Left renal cortex interstitium (tissue), 4 donors: Measurements from ENCODE around the gene CCDC106. TPM values are rescaled to one million over a fixed set of nuclear protein-coding genes. Genes with fewer than 3 reads are reported as not detected.

Experiments used
- DNase-seq, 4 donors: peaks; one replicate each; pipeline ENCODE4 v3.0.0-alpha.2; 2013; ENCODE audit warnings: low read depth in 4 of 4, low spot score in 2 of 4, missing footprints in 1 of 4
- polyA plus RNA-seq, 4 donors: library from polyadenylated mRNA; unstranded; fragments of 120-200 nt; gene quantifications; one replicate each; pipeline ENCODE4 v1.2.1, GENCODE V29; 2013; ENCODE audit not compliant: insufficient read length in 4 of 4

The CCDC106 gene
- polyA plus RNA-seq, 4 donors = 18.3 to 29.6 (median 25.8) TPM

DNA sequence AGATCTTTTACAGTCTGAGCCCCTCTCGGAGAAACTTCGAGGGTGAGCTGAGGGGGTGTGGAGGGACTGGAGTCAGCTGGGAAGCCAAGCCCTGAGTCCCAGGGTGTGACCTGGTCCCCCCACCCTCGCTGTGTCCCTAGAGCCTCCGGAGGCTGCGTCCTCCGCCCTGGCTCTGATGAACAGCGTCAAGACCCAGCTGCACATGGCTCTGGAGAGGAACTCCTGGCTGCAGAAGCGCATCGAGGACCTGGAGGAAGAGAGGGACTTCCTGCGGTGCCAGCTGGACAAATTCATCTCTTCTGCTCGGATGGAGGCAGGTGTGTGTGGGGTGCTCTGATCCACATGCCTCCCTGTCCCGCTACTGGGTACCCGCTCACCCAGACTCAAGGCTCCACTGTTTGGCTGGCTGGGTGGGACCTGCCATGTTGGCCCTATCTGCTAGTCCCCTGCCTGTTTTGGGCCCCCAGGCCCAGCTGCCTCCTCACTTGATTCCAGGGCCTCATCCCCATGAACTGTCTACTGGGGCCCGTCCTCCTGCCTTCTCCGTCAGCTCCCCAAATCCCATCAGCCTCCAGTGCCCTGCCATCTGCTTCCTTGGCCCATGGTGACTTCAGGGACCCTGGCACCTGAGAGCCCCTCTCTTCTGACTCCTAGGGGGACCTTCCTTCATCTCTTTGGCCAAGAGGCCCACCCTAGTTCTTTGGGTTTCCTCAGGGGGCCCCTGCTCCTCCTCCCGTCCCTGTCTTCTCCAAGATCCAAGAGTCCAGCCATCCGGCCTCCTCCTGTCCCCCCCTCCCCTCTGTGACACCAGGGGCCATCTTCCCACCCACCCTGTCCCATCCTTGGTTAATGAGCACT is 1.5 kb downstream of the CCDC106 start:
- DNase-seq = no peak

DNA sequence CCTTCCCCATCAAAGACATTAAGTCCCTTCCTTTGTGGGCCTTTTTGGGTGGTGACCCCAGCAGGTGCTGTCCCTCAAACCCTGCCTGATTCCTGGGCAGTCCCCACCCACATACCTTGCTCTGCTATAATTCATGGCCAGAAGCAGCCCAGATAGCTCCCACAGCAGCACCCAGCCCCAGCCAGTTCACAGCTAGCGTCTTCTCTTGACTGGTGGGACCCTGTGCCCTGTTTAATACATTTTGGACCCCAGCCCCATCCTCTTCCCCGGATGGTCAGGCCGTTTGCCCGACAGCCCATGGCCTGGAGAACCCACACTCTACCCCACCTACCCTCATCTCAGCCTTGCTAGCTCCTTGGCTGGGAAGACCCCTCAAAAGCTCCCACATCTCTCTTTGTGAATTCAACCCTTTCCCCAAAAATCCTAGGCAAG is 2.1 kb downstream of the CCDC106 start:
- no peak for DNase-seq

DNA sequence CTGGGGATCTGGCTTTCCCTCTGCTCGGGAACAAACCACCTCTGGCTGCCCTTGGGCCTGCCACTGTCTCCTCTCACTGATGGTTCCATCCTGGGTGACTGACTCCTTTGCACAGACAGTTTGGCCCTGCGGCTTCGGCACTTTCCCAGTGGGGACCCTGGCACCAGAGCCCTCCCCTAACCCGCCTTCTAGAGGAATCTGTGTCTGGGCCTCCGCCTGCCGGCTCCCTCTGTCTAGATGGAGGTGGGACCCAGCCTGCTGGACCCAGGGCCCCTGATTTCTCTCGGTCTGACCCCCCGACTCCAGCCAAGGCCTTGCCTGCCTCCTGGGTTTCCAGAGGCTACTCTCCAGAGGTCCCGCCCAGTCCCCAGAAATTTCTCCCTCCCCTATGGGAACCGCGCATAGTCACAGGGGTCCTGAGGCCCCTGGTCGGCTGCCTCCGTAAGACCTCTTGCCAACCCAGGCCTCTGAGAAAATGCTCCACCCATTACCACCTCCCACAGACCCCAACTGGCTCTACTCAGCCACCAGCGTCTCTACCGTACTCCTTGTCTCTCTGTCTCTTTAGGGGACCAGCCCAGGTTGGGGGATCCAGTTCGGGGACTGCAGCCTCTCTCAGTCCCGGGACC is 2.7 kb downstream of the CCDC106 start:
- DNase-seq = no peak

GRCh38 chr19:55651236-55651635 is 3.2 kb downstream of the CCDC106 start:
- DNase-seq = no peak

GRCh38 chr19:55652311-55653128 is 4.5 kb downstream of the CCDC106 start:
- DNase-seq = no peak

DNA sequence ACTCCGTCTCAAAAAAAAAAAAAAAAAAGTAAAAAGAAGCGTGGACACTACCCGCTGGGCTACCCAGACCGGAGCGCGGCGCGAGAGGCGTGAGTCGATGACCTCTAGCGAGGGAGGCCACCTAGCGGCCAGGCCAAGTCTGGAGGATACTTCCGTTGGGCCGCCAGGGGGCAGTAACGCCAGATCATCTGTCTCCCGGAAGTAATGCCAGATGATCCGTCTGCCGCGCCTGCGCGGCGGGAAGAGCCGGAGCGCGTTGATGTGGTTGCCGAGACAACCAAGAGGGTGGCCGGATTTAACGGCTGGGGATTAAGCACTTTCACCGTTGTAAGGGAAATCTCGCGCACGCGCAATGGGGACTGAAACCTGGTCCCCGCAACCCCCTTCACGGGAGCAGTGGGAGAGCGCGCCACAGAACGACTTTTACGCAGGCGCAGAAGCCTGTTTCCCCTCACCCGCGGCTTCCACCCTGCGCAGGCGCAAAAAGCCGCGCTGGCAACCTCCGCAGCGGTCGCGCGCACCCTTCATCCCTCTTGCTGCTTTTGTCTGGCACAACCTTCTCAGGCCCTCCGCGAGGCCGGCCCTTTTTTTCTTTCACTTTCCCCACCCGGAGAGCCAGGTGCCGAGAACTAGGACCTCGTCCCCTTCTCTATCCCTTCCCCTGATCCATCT is 5.8 kb downstream of the CCDC106 start:
- peak; percentile 96 to 99 (median 98) for DNase-seq

GRCh38 chr19:55654323-55654867 is 6.4 kb downstream of the CCDC106 start:
- peak; percentile 98 to 100 (median 98) for DNase-seq

DNA sequence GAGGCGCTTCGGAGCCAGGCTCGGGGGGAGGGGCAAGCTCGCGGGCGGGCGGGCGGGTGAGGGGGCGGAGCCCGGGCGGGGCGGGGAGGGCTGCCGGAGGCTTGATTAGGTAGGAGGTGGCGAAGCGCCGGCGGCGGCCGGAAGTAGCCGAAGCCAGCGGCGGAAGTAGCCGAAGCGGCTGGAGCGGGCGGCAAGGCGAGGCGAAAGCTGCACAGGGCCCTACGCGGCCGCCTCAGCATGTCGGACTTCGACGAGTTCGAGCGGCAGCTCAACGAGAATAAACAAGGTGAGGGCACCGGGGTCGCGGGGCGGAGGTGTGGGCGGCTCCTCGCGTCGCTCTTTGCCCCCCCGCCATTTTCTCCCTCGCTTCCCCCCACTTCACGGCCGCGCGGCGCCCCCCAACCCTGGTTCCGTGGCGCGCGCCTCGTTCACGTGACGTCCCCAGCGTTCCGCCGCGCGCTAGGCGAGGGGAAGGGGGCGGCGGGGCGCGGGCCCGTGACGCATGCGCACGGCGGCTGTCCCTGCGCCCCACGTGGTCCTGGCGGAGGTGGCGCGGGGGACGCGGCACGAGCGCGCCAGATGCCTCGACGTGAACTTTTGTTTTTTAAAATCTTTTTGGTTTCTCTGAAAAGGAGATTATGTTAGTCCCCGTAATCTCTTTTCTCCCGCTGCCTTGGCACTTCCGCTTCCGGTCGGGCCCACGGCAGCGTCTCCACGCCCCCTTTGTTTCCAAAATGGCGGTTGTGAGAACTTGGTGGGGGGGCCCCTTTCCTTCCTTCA is 7.0 kb downstream of the CCDC106 start, which contains the start of gene U2AF2:
U2AF2 (plus strand) TSS at position 168 of the 780 bp plus-strand sequence; CDS start at position 238, 70 bp downstream.
- DNase-seq = peak in 1 of 4 donors; percentile 62

DNA sequence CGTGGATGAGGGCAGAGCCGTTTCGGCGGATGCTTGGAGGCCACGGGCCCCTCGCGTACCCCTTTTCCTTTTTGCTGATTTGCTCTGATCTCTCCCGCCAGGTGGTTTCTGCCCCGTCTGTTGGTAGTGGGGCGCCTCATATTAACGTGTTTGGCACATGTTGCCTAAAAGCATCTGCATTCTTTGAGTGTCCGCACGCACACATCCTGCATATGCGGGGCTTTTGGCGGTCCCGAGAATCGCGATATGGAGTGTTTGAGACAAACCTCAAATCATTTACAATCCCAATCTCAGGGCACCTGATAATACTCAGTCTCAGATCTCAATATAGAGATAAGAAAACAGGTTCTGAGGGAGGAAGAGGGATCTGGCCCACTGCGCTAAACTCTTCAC is 7.6 kb downstream of the CCDC106 start:
- no peak for DNase-seq

DNA sequence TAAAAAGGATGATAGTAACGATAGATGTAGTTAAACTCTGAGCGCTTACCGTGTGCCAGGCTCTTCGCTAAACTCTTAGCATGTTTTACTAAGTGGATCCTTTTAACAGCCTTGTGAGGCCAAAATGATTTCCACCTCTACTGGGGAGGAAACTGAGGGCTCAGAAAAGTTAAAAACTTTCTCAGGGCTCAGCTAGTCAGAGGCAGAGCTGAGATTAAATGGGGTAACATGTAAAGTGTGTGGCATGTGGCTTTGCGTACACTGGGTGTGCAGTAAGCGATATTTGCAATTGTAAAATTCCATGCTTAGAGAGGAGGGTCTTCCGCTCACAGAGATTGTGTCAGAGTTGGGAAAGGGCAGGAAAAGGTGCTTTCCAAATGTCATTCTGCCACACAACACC is 8.5 kb downstream of the CCDC106 start:
- DNase-seq = no peak

- no peak for DNase-seq
Measured at GRCh38 chr19:55656988-55657747, 9.2 kb downstream of the CCDC106 start.

- no peak for DNase-seq
Measured at GRCh38 chr19:55658846-55659459, 10.9 kb downstream of the CCDC106 start.

DNA sequence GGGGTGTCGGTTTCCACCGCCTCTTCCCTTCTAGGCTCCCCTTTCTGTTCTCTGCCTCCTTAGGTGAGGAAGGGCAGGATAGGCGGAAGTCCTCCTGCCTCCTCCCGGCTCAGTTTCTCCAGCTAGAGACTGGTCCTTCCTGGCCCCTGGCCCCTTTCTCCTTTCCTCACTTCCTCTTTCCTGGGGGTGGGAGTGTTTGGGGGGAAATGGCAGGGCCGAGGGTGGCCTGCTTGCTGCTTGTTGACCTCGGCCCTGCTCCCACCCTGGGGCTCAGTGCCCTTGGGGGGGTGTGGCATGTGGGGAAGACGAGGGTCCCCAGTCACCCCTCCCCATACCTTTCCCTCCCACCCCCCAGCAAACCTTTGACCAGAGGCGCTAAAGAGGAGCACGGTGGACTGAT is 11.8 kb downstream of the CCDC106 start:
- no peak for DNase-seq

GRCh38 chr19:55660404-55660803 is 12.4 kb downstream of the CCDC106 start:
- no peak for DNase-seq

- DNase-seq = no peak
Measured at GRCh38 chr19:55660991-55661390, 13.0 kb downstream of the CCDC106 start.

DNA sequence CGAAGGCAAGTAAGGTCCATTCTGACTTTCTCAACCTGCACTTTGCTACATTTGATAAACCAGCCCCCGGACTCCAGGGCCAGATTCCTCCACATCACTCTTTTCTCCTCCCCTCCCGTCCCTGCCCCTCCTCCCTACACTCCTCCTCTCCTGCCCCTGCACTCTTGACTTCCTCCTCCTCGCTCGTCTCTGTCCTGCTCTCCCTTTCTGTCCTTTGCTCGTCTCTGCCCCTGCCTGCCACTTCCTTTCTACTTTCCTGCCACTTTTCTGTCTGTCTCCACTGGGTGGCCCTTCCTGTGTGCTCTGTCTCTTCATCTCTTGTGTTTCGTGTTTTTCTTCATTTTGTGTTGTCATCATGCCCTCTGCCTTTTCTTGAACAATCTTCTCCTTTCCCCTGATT is 13.8 kb downstream of the CCDC106 start:
- DNase-seq = no peak

GRCh38 chr19:55663846-55664536 is 16.0 kb downstream of the CCDC106 start:
- no peak for DNase-seq
